H9 (cell line): ENCODE results near the gene PPARA. TPM values are rescaled to one million over a fixed set of nuclear protein-coding genes. Genes with fewer than 3 reads are reported as not detected.

Source experiments
- DNase-seq: peaks from one replicate; pipeline ENCODE4 v3.0.0-alpha.2; 2017
- H2AFZ ChIP-seq: one replicate; pipeline ENCODE4 v1.6.1; 2013; ENCODE audit warnings: mild to moderate bottlenecking, low read length, control low read depth, moderate library complexity
- H2AK5ac ChIP-seq: 2 replicates; pipeline ENCODE4 v1.6.1; 2013; ENCODE audit warnings: low read length, control low read depth, mixed read lengths; ENCODE audit not compliant: insufficient read length
- H2BK120ac ChIP-seq: one replicate; pipeline ENCODE4 v1.6.1; 2013; ENCODE audit warnings: low read depth, mild to moderate bottlenecking, low read length, control low read depth, inconsistent platforms; ENCODE audit not compliant: poor library complexity, severe bottlenecking
- H2BK12ac ChIP-seq: 2 replicates; pipeline ENCODE4 v1.6.1; 2013; ENCODE audit warnings: low read length, control low read depth, mixed read lengths, low read depth; ENCODE audit not compliant: insufficient read length
- H2BK15ac ChIP-seq: 2 replicates; pipeline ENCODE4 v1.6.1; 2013; ENCODE audit warnings: low read depth, low read length, control low read depth
- H2BK20ac ChIP-seq: one replicate; pipeline ENCODE4 v1.6.1; 2013; ENCODE audit warnings: low read depth, mild to moderate bottlenecking, low read length, control low read depth, inconsistent platforms; ENCODE audit not compliant: poor library complexity, severe bottlenecking
- H2BK5ac ChIP-seq: 2 replicates; pipeline ENCODE4 v1.6.1; 2013; ENCODE audit warnings: low read length, control low read depth, mixed read lengths; ENCODE audit not compliant: insufficient read length
- H3K14ac ChIP-seq: 2 replicates; pipeline ENCODE4 v1.6.1; 2013; ENCODE audit warnings: low read length, control low read depth; ENCODE audit not compliant: insufficient read depth
- H3K18ac ChIP-seq: 2 replicates; pipeline ENCODE4 v1.6.1; 2013; ENCODE audit warnings: low read depth, mild to moderate bottlenecking, mixed read lengths, low read length, control low read depth; ENCODE audit not compliant: insufficient read length
- H3K23ac ChIP-seq: 2 replicates; pipeline ENCODE4 v1.6.1; 2013; ENCODE audit warnings: low read length, control low read depth, mixed read lengths, low read depth; ENCODE audit not compliant: insufficient read length
- H3K23me2 ChIP-seq: 2 replicates; pipeline ENCODE4 v1.6.1; 2013; ENCODE audit warnings: low read depth, mild to moderate bottlenecking, mixed read lengths, low read length, control low read depth; ENCODE audit not compliant: insufficient read length, poor library complexity, severe bottlenecking
- H3K27ac ChIP-seq: 2 replicates; pipeline ENCODE4 v1.5.1; 2013; ENCODE audit warnings: low read length, control low read depth, mixed read lengths, low read depth; ENCODE audit not compliant: insufficient read length
- H3K27me3 ChIP-seq: 2 replicates; pipeline ENCODE4 v1.6.1; 2013; ENCODE audit warnings: low read length, control low read depth, inconsistent platforms; ENCODE audit not compliant: insufficient read depth
- H3K4ac ChIP-seq: 2 replicates; pipeline ENCODE4 v1.6.1; 2013; ENCODE audit warnings: low read depth, mild to moderate bottlenecking, control low read depth, inconsistent platforms, low read length, moderate library complexity
- H3K4me1 ChIP-seq: 2 replicates; pipeline ENCODE4 v1.6.1; 2013; ENCODE audit warnings: low read length, control low read depth, inconsistent platforms; ENCODE audit not compliant: insufficient read depth
- H3K4me2 ChIP-seq: 2 replicates; pipeline ENCODE4 v1.6.1; 2013; ENCODE audit warnings: low read length, control low read depth, mixed read lengths; ENCODE audit not compliant: insufficient read length, insufficient read depth
- H3K56ac ChIP-seq: 2 replicates; pipeline ENCODE4 v1.6.1; 2013; ENCODE audit warnings: low read depth, mild to moderate bottlenecking, mixed read lengths, low read length, control low read depth; ENCODE audit not compliant: insufficient read length
- H3K79me1 ChIP-seq: 2 replicates; pipeline ENCODE4 v1.6.1; 2013; ENCODE audit warnings: low read depth, mild to moderate bottlenecking, moderate library complexity, low read length, control low read depth, inconsistent platforms; ENCODE audit not compliant: insufficient read depth, poor library complexity, severe bottlenecking
- H3K79me2 ChIP-seq: 2 replicates; pipeline ENCODE4 v1.6.1; 2013; ENCODE audit warnings: low read length, control low read depth, inconsistent platforms; ENCODE audit not compliant: insufficient read depth
- H3K9ac ChIP-seq: 2 replicates; pipeline ENCODE4 v1.6.1; 2013; ENCODE audit warnings: low read length, control low read depth, mixed read lengths; ENCODE audit not compliant: insufficient read length; ENCODE audit errors: extremely low read depth
- H3K9me3 ChIP-seq: one replicate; pipeline ENCODE4 v1.6.1; 2013; ENCODE audit warnings: low read depth, low read length, inconsistent platforms; ENCODE audit not compliant: control insufficient read depth
- H3T11ph ChIP-seq: one replicate; pipeline ENCODE4 v1.6.1; 2013; ENCODE audit warnings: mild to moderate bottlenecking, low read length, control low read depth, inconsistent platforms
- H4K20me1 ChIP-seq: one replicate; pipeline ENCODE4 v1.6.1; 2013; ENCODE audit not compliant: control insufficient read depth, insufficient read length, insufficient read depth
- H4K5ac ChIP-seq: 2 replicates; pipeline ENCODE4 v1.6.1; 2013; ENCODE audit warnings: low read depth, mild to moderate bottlenecking, mixed read lengths, low read length, control low read depth; ENCODE audit not compliant: insufficient read length
- H4K8ac ChIP-seq: replicated peaks from 2 replicates; pipeline ENCODE4 v1.6.1; 2013; ENCODE audit warnings: low read length, control low read depth, mixed read lengths, low read depth; ENCODE audit not compliant: insufficient read length
- H4K91ac ChIP-seq: 2 replicates; pipeline ENCODE4 v1.6.1; 2013; ENCODE audit warnings: low read depth, mild to moderate bottlenecking, moderate library complexity, mixed read lengths, low read length, control low read depth; ENCODE audit not compliant: insufficient read length
- H3K27ac Mint-ChIP-seq, 3 experiments: 2 replicates in 2 of 3; 3 replicates in 1 of 3; pipeline ENCODE4 v1.8.0; 2020 to 2021; ENCODE audit warnings: mixed read lengths in 3 of 3, mild to moderate bottlenecking in 1 of 3, moderate library complexity in 1 of 3
- H3K27me3 Mint-ChIP-seq: 2 replicates; pipeline ENCODE4 v1.8.0; 2021; ENCODE audit warnings: low read depth, mild to moderate bottlenecking, moderate library complexity, mixed read lengths
- H3K36me3 Mint-ChIP-seq, 3 experiments: 2 replicates in 2 of 3; 3 replicates in 1 of 3; pipeline ENCODE4 v1.8.0; 2020 to 2021; ENCODE audit warnings: low read depth in 3 of 3, mixed read lengths in 3 of 3; ENCODE audit not compliant: insufficient read depth in 1 of 3
- H3K4me1 Mint-ChIP-seq, 2 experiments: 2 replicates each; pipeline ENCODE4 v1.8.0; 2020; ENCODE audit warnings: mixed read lengths in 2 of 2
- H3K4me3 Mint-ChIP-seq, 2 experiments: 2 replicates in 1 of 2; 3 replicates in 1 of 2; pipeline ENCODE4 v1.8.0; 2020 to 2021; ENCODE audit warnings: mild to moderate bottlenecking in 2 of 2, mixed read lengths in 2 of 2, moderate library complexity in 1 of 2
- H3K9me3 Mint-ChIP-seq, 2 experiments: 2 replicates in 1 of 2; 3 replicates in 1 of 2; pipeline ENCODE4 v1.8.0; 2020; ENCODE audit warnings: mild to moderate bottlenecking in 2 of 2, mixed read lengths in 2 of 2, moderate library complexity in 1 of 2
- CTCF ChIP-seq: fragments of 200-600 bp; sonication (generic); conservative IDR thresholded peaks from 3 replicates; pipeline ENCODE4 v1.8.0; 2021; ENCODE audit warnings: antibody characterized with exemption, mild to moderate bottlenecking
- WGBS: extraction: QIAGEN DNeasy Blood & Tissue Kit; methylation state at CpG from one replicate; pipeline ENCODE4 v1.1.7; 2013; ENCODE audit warnings: missing lambda C conversion rate, low lambda C conversion rate, mixed read lengths; ENCODE audit not compliant: insufficient read length; ENCODE audit errors: extremely low coverage; 5-methylcytosine and 5-hydroxymethylcytosine counted together
- total RNA-seq: library from RNA; stranded (reverse); gene quantifications from 2 replicates; pipeline ENCODE4 v1.2.1, GENCODE V29; 2021

The PPARA gene
- total RNA-seq, 1 experiment from 2014 or later, result 7.3 TPM

- Histone ChIP-seq H3K4me1 (no peaks in the 10 kb centered on the region), H3K79me1 (no peaks in the 10 kb centered on the region), H3K23ac (no peak overlapping the region), H2BK120ac (no peak overlapping the region), H4K91ac (no peak overlapping the region), H2AFZ (no peak overlapping the region), H3K9ac (no peak overlapping the region), H4K5ac (no peak overlapping the region), H3K27me3 (no peaks in the 10 kb centered on the region), H2AK5ac (no peak overlapping the region), H4K8ac (no peak overlapping the region), H3K9me3 (no peaks in the 10 kb centered on the region), H4K20me1 (no peaks in the 10 kb centered on the region), H3K14ac (no peak overlapping the region), H3K23me2 (no peaks in the 10 kb centered on the region), H3K18ac (no peak overlapping the region), H2BK12ac (no peak overlapping the region), H2BK15ac (no peak overlapping the region), H2BK20ac (no peak overlapping the region), H3K27ac (no peak overlapping the region), H3K4me2 (no peak overlapping the region), H3K79me2 (no peaks in the 10 kb centered on the region), H3T11ph (no peak overlapping the region), H3K4ac (no peak overlapping the region), H2BK5ac (no peak overlapping the region), H3K56ac (no peak overlapping the region)
- no peaks in the 10 kb centered on the region for H3K4me1 Mint-ChIP-seq
- H3K4me3 Mint-ChIP-seq, result no peak overlapping the region
- no peak for DNase-seq
- H3K27me3 Mint-ChIP-seq, result no peaks in the 10 kb centered on the region; the same call in 1 of the 2 replicates
- no peaks in the 10 kb centered on the region for H3K36me3 Mint-ChIP-seq
- no CpG with 5 or more reads among the region's 13 CpGs for WGBS
- TF ChIP-seq CTCF, result no peak
- H3K9me3 Mint-ChIP-seq, result no peaks in the 10 kb centered on the region
- H3K27ac Mint-ChIP-seq, result no peak overlapping the region
Measured at GRCh38 chr22:46126853-46127385, 23.4 kb upstream of the PPARA start.
